ENCODE results near the gene HNRNPC.

HNRNPC gene

DNA sequence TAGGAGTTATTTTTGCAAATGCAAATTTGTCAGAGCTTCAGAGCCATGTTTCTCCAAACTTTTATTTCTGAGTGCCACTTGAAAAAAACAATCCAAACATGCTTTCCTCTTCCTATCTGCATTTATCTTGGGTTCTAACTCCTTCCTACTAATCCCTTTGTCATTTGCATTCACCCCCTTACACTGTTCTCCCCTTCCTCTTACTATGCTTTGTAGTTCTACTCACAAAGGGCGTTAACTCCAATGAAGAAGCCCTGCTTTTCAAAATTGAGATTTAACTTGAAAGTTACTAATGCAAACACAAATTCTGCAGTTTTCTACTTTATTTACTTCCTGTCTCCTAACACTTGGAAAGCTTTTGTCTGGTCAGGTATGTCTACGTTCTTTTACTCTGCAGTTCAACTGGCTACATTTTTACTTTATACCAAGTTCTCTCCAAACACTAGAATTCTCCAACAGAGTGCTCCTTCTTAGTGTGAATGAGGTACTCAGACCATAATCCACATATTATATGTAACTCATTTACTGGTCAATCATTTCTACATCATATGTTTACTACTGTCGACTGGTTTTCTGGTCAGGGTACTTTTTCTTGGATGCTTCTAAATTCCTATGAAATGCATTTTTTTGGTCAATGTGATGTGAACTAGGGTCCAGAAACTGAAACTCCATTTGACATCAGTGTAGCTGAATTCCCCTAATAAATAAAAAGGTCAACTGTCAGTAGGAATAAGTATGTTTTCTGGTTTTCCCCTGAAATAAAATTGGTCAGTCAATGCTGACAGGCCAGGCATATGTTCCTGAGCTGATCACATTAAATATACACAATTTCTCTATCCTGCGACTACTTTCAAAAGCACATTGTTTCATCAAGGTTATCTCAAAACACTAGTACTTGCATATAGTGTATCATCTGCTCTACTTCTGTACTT, 62.2 kb downstream of the HNRNPC start:
- H3K4me3 ChIP-seq (ENCODE audit: low read depth, low read length): no peak overlapping the region
- TF ChIP-seq, protein P1, sequence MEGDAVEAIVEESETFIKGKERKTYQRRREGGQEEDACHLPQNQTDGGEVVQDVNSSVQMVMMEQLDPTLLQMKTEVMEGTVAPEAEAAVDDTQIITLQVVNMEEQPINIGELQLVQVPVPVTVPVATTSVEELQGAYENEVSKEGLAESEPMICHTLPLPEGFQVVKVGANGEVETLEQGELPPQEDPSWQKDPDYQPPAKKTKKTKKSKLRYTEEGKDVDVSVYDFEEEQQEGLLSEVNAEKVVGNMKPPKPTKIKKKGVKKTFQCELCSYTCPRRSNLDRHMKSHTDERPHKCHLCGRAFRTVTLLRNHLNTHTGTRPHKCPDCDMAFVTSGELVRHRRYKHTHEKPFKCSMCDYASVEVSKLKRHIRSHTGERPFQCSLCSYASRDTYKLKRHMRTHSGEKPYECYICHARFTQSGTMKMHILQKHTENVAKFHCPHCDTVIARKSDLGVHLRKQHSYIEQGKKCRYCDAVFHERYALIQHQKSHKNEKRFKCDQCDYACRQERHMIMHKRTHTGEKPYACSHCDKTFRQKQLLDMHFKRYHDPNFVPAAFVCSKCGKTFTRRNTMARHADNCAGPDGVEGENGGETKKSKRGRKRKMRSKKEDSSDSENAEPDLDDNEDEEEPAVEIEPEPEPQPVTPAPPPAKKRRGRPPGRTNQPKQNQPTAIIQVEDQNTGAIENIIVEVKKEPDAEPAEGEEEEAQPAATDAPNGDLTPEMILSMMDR (IDR thresholded peaks at IDR 0.05; ENCODE audit: low read depth, low read length): no peak
- TF ChIP-seq MYC (IDR thresholded peaks at IDR 0.05; ENCODE audit: low read depth, low read length): no peak
- TF ChIP-seq, protein P2, sequence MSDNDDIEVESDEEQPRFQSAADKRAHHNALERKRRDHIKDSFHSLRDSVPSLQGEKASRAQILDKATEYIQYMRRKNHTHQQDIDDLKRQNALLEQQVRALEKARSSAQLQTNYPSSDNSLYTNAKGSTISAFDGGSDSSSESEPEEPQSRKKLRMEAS (IDR thresholded peaks at IDR 0.05; ENCODE audit: low read depth, low read length): no peak
- DNase-seq (ENCODE audit: low read depth): no peak

DNA sequence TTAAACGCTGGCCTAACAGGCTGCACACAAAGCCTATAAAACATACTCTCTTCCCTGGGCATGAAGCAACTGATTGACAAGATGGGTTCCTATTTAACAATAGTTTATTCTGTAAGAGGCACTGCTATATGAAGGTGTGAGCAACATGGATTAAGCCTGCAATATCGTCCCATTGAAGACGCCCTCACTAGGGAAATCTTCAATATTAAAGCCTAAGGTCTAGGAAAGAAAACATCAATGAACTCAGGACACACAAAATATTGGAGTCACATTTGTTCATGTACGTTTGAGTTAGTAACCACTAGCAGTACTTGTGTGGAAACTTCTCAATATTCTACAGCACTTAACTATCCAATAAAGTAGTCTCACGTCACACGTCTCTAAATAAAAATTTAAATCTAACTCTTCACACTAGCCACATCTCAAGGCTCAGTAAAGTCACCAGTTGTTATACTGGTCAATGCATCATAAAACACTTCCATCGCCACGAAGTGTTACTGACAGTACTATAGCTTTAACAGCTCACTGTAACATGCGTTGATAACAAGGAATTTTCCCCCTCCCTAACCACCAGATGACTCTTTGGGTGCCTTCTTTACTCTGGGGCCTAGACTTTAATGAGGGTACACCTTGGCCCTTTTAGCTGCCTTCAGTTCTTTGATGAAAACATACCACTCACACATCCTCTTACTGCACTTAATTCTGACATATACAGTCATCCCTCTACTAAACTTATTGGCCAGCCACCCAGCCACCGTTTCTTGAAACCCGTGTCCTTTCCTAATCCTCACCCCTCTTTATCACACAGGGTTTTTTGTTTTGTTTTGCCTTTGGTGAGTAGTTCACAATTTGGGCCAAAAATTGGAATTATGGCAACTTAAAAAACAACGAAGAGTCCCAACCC, 63.3 kb downstream of the HNRNPC start:
- TF ChIP-seq POLR2A (IDR thresholded peaks at IDR 0.05; ENCODE audit: extremely low read depth, insufficient read length): no peak
- TF ChIP-seq, protein P2 (IDR thresholded peaks at IDR 0.05; ENCODE audit: low read depth, low read length): no peak
- TF ChIP-seq, protein P1 (IDR thresholded peaks at IDR 0.05; ENCODE audit: low read depth, low read length): no peak
- TF ChIP-seq MYC (IDR thresholded peaks at IDR 0.05; ENCODE audit: low read depth, low read length): no peak
- H3K4me3 ChIP-seq (ENCODE audit: low read depth, low read length): no peak overlapping the region
- no peak for DNase-seq (ENCODE audit: low read depth)

DNA sequence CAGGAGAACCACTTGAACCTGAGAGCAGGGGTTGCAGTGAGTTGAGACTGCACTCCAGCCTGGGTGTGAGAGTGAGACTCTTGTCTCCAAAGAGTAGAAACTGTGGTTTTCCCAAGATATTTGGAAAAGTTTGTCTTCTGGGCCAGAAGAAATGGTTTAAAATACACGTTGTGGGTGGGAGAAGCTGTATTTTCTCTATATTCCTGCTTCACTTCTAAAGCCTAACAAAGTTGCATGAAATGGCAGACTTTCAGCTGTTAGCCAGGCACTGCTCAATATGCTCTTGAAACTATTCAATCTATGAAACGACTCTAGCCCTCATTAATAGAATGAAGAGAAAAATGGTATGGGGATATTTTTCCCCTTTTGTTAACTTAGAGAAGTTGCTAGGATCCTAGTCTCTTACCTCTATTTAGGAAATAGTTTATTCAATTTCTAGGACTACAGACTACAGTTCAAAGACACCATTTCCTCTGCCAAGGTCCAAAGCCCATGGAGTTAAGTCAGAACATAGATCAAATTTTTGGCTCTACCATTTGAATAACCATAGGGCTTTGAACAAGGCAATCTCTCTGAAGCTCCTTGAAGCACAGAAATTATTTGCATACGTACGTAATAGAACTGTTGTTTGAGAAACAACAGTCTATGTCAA, 64.1 kb downstream of the HNRNPC start:
- TF ChIP-seq, protein P2 (IDR thresholded peaks at IDR 0.05; ENCODE audit: low read depth, low read length): no peak
- TF ChIP-seq, protein P1 (IDR thresholded peaks at IDR 0.05; ENCODE audit: low read depth, low read length): no peak
- TF ChIP-seq POLR2A (IDR thresholded peaks at IDR 0.05; ENCODE audit: extremely low read depth, insufficient read length) (no peak), MYC (IDR thresholded peaks at IDR 0.05; ENCODE audit: low read depth, low read length) (no peak)
- H3K4me3 ChIP-seq (ENCODE audit: low read depth, low read length): no peak overlapping the region
- no peak for DNase-seq (ENCODE audit: low read depth)

DNA sequence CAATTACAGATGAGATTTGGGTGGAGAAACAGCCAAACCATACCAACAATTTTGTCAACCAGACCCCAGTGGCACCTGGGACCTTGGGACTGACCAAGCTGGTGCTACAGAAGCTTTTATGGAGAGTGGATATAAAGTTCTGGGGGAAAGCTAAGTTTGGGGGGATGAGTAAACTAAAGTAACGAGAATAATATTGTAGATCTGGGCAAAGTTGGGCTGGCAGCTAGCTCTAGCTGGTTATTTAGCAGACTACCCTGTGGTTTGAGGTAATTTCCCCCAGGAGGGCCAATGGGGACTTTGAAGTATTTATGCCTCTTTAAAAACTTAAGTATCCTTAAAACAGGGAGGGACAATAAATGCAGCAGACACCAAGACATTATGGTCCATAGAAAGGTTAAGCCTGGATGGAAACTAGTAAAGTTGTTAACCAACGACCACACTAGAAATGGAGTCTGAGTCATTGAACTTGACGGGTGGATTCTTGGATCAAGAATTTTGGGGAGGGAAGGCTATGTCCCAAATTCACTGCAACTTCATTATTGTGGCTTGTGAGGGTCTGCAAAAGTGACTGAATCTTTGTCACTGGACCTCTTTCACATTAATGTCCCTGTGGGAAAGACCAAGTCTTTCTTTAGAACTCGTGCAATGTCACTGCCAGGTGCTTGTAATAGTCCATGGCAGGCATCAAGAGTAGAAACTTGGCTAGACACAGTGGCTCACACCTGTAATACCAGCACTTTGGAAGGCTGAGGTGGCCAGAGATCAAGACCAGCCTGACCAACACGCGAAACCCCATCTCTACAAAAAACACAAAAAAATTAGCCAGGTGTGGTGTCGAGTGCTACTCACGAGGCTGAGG, 64.8 kb downstream of the HNRNPC start:
- DNase-seq (ENCODE audit: low read depth): no peak
- TF ChIP-seq POLR2A (IDR thresholded peaks at IDR 0.05; ENCODE audit: extremely low read depth, insufficient read length) (no peak), MYC (IDR thresholded peaks at IDR 0.05; ENCODE audit: low read depth, low read length) (no peak)
- TF ChIP-seq, protein P2 (IDR thresholded peaks at IDR 0.05; ENCODE audit: low read depth, low read length): no peak
- TF ChIP-seq, protein P1 (IDR thresholded peaks at IDR 0.05; ENCODE audit: low read depth, low read length): no peak
- no peak overlapping the region for H3K4me3 ChIP-seq (ENCODE audit: low read depth, low read length)
